HL-60 (cell line): ENCODE measurements around the gene FOXI1.

ENCODE experiments used
- DNase-seq, 2 experiments: peaks; one replicate each; pipeline ENCODE4 v3.0.0-alpha.2; 2010 to 2020; ENCODE audit warnings: low read depth in 1 of 2, low spot score in 1 of 2
- H3K27ac ChIP-seq: fragments of 250-450 bp; sonication (Bioruptor Pico); replicated peaks from 2 replicates; pipeline ENCODE4 v1.5.1; 2020; ENCODE audit warnings: mild to moderate bottlenecking, moderate library complexity
- H3K27me3 ChIP-seq: fragments of 250-450 bp; sonication (Bioruptor Pico); 2 replicates; pipeline ENCODE4 v1.5.1; 2021; ENCODE audit warnings: mild to moderate bottlenecking, moderate library complexity; ENCODE audit not compliant: insufficient read depth, poor library complexity, severe bottlenecking
- H3K4me3 ChIP-seq: replicated peaks from 2 replicates; pipeline ENCODE4 v1.5.1; 2011; ENCODE audit warnings: mild to moderate bottlenecking, control low read depth, low read length; ENCODE audit not compliant: insufficient read depth
- CTCF ChIP-seq: IDR thresholded peaks from one replicate; pipeline ENCODE4 v1.5.1; 2011; ENCODE audit warnings: low read length, control low read depth, inconsistent platforms; ENCODE audit not compliant: insufficient read depth
- GABPA ChIP-seq: IDR thresholded peaks from 2 replicates; pipeline ENCODE4 v1.6.1; 2012; ENCODE audit warnings: low read depth
- POLR2AphosphoS5 ChIP-seq: IDR thresholded peaks from 2 replicates; pipeline ENCODE4 v1.6.1; 2012; ENCODE audit warnings: low read depth
- REST ChIP-seq: IDR thresholded peaks from 2 replicates; pipeline ENCODE4 v1.6.1; 2012; ENCODE audit warnings: low read depth; ENCODE audit not compliant: insufficient replicate concordance
- SPI1 ChIP-seq: IDR thresholded peaks from 2 replicates; pipeline ENCODE4 v1.6.1; 2012; ENCODE audit warnings: low read depth, mild to moderate bottlenecking, borderline replicate concordance

The FOXI1 gene

GRCh38 chr5:170109059-170110031, 3.6 kb downstream of the FOXI1 start:
- DNase-seq, result no peak
- Histone ChIP-seq H3K27ac (no peak overlapping the region), H3K4me3 (no peak overlapping the region), H3K27me3 (no peaks in the 10 kb centered on the region)
- TF ChIP-seq SPI1, result no peak
- TF ChIP-seq REST, result no peak
- TF ChIP-seq CTCF, result no peak
- no peak for TF ChIP-seq POLR2AphosphoS5
- no peak for TF ChIP-seq GABPA

GRCh38 chr5:170110403-170111087, 4.8 kb downstream of the FOXI1 start:
- Histone ChIP-seq H3K4me3 (no peak overlapping the region), H3K27me3 (no peaks in the 10 kb centered on the region), H3K27ac (no peak overlapping the region)
- TF ChIP-seq POLR2AphosphoS5 (no peak), CTCF (no peak), REST (no peak), SPI1 (no peak), GABPA (no peak)
- no peak for DNase-seq

GRCh38 chr5:170111088-170111785, 5.5 kb downstream of the FOXI1 start:
- TF ChIP-seq SPI1, result no peak
- TF ChIP-seq POLR2AphosphoS5, result no peak
- TF ChIP-seq GABPA, result no peak
- no peak for TF ChIP-seq CTCF
- no peak for TF ChIP-seq REST
- no peak overlapping the region for H3K27ac ChIP-seq
- DNase-seq, result no peak
- no peaks in the 10 kb centered on the region for H3K27me3 ChIP-seq
- H3K4me3 ChIP-seq, result no peak overlapping the region
